NB4 (cell line): ENCODE data around the gene ABI1.
A peak's percentile ranks its signal among the peaks of the same experiment; 100 is the strongest.
"Not testable (repeated sequence)": the region's sequence is repeated elsewhere in the genome, so short reads cannot be mapped to it uniquely, and the experiment has no call there.

Experiments used
- DNase-seq: peaks from one replicate; pipeline ENCODE4 v3.0.0; 2010; ENCODE audit warnings: low read depth
- H3K4me3 ChIP-seq: one replicate; pipeline ENCODE4 v1.5.1; 2011; ENCODE audit warnings: mild to moderate bottlenecking, low read depth, low read length, moderate library complexity
- MYC ChIP-seq: IDR thresholded peaks from 2 replicates; pipeline ENCODE4 v1.6.1; 2011; ENCODE audit warnings: low read depth, low read length
- POLR2A ChIP-seq: IDR thresholded peaks from 2 replicates; pipeline ENCODE4 v1.6.1; 2011; ENCODE audit warnings: mild to moderate bottlenecking; ENCODE audit not compliant: insufficient read length; ENCODE audit errors: extremely low read depth
- TF ChIP-seq, protein P1 (sequence below): IDR thresholded peaks from one replicate; pipeline ENCODE4 v1.5.1; 2012; ENCODE audit warnings: low read depth, low read length
- TF ChIP-seq, protein P2 (sequence below): IDR thresholded peaks from 2 replicates; pipeline ENCODE4 v1.6.1; 2011; ENCODE audit warnings: low read depth, low read length

ABI1 gene

DNA sequence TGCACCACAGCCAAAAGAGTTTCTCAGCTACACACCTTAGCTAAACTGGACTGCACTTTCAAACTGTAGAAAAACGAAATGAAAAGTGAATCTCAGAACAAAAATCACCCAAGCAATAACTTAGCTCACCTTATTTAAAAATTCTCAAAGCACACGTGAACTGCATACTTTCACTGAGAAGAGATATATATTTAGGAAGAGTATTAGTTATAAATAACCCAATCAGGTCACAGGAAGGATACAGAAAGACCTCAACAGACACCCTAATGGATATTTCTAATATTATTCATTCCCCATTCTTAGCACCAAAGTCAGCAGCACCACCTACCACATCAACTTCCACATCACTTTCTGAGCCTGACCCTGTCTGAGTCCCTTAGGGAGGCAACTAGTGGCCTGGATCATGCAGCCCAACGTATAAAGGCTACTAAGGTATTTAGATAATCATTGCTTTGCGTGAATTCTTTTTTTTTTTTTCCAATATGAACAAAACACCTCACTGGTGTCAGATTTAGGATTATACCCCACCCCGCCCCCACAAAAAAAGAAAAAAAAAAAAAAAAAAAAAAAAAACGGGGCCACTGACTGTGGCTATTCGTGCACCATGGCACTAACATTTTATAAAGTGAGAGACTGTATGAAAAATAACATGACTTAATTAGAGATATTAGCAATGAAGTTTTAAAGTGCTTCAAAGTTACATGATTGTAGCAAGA is 2.6 kb downstream of the ABI1 start:
- peak overlapping the region; percentile 94 for H3K4me3 ChIP-seq
- DNase-seq: peak; percentile 41
- TF ChIP-seq, protein P1, sequence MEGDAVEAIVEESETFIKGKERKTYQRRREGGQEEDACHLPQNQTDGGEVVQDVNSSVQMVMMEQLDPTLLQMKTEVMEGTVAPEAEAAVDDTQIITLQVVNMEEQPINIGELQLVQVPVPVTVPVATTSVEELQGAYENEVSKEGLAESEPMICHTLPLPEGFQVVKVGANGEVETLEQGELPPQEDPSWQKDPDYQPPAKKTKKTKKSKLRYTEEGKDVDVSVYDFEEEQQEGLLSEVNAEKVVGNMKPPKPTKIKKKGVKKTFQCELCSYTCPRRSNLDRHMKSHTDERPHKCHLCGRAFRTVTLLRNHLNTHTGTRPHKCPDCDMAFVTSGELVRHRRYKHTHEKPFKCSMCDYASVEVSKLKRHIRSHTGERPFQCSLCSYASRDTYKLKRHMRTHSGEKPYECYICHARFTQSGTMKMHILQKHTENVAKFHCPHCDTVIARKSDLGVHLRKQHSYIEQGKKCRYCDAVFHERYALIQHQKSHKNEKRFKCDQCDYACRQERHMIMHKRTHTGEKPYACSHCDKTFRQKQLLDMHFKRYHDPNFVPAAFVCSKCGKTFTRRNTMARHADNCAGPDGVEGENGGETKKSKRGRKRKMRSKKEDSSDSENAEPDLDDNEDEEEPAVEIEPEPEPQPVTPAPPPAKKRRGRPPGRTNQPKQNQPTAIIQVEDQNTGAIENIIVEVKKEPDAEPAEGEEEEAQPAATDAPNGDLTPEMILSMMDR: no peak
- TF ChIP-seq POLR2A (no peak), MYC (no peak)
- TF ChIP-seq, protein P2, sequence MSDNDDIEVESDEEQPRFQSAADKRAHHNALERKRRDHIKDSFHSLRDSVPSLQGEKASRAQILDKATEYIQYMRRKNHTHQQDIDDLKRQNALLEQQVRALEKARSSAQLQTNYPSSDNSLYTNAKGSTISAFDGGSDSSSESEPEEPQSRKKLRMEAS: no peak

DNA sequence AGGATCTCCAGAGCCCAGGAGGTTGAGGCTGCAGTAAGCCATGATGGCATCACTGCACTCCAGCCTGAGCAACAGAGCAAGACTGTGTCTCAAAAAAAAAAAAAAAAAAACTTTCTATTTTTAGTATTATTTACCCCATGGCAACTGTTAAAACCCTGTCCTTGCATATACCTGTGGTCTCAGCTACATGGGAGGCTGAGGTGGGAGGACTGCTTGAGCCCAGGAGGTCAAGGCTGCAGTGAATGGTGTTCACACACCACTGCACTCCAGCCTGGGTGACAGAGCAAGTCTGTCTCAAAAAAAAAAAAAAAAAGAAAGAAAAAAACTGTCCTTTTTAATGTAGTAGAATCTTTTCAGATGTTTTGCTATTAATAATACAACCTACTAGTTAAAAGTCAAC is 3.2 kb downstream of the ABI1 start:
- DNase-seq: not testable (repeated sequence)
- peak overlapping the region; percentile 94 for H3K4me3 ChIP-seq

DNA sequence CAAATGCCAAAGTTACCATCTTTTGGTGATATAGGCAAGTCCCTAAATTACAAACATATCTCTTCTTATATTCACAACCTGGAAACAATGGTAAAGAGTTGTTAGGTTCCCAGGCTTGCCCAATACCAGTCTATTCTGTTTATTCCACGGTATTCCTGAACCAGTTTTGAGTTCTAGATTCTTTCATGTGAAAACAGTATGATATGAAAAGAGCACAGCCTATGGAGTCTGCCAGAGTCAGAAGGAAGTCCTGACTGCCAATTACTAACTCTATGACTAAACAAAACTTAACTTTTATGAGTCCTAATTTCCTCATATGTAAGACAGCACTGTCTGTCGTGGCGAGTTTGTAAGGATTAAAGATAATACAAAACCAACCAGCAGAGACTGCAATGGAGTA is 5.6 kb downstream of the ABI1 start:
- TF ChIP-seq, protein P2: no peak
- TF ChIP-seq POLR2A (no peak), MYC (no peak)
- TF ChIP-seq, protein P1: no peak
- no peak overlapping the region for H3K4me3 ChIP-seq
- peak; percentile 45 for DNase-seq

DNA sequence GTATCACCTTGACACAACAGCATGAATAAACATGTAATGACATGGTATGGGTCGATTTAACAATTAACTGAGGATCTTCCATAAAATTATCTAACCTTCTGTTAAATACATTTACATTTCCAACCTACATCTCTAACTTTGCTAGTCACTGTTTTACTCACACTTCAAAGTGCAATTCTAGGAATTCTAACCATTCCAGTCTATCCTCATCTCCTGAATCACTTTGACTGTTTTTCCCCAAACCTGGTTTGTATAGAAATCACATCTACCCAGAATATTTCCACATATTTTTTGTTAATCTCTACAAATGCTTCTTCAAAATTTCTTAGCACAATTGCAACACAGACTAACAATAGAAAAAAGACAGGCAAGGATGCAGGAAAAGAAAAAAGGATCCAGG is 6.2 kb downstream of the ABI1 start:
- TF ChIP-seq POLR2A (no peak), MYC (no peak)
- TF ChIP-seq, protein P1: no peak
- TF ChIP-seq, protein P2: no peak
- DNase-seq: no peak
- H3K4me3 ChIP-seq: no peak overlapping the region

DNA sequence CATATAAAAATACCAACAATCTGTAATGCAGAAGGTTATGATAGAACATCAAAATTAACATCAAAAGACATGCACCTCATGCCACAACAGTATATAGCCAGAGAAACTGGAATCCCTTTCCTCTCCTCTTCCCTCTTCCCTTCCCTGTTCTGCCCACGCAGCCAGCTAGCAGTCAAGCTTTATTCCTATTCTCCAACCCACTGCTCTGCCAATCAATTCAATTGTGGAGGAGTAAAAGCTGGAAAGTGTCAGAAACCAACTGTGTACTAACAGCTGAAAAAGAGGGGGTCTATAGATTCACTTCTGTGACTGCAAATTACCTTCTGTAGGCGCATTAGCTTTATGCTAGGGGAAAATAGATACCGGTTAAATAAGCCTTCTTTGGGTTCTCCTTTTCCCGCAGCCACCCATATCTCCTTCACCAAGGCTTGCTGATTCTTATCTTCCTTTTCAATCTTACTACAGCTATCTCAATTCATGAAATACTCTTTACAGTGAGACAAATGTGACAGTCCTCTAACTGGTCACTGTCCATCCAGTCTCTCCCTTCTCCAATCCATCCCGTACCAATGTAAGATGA is 16.3 kb downstream of the ABI1 start:
- DNase-seq: no peak
- TF ChIP-seq, protein P1: no peak
- no peak for TF ChIP-seq MYC
- TF ChIP-seq, protein P2: no peak
- no peak for TF ChIP-seq POLR2A
- H3K4me3 ChIP-seq: no peak overlapping the region

DNA sequence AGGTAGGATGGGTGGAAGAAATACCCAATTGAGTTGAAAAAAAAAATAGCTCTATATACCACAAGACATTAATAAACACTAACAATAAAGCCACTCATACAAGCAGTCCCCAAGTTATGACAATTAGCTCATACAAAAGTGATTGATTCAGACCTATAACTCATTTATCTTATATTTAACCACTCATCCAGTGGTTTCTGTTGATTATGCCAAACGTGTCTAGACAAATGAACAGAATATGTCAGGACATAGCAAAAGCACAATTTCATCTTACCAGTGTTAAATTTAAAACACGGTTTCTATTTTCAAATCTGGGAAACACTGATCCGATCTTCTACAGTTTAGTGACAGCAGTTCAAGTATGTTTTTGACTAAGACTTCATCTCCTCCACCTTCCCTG is 17.0 kb downstream of the ABI1 start:
- no peak for DNase-seq

More for the DNA sequence above, 17.0 kb downstream of the ABI1 start:
- no peak for TF ChIP-seq POLR2A
- TF ChIP-seq, protein P2: no peak
- TF ChIP-seq MYC: no peak
- TF ChIP-seq, protein P1: no peak
- no peak overlapping the region for H3K4me3 ChIP-seq
